HepG2 (cell line): Measurements from ENCODE around the gene MEGF11.

ENCODE experiments used
- DPF2 ChIP-seq: sonication (generic); formaldehyde crosslinking; IDR thresholded peaks from 2 replicates; pipeline ENCODE4 v1.4.0; 2020; ENCODE audit warnings: mild to moderate bottlenecking, low read depth, missing genetic modification reagents, borderline replicate concordance
- HCFC1 ChIP-seq: fragments of 150-350 bp; IDR thresholded peaks from 2 replicates; pipeline ENCODE4 v1.6.1; 2014; ENCODE audit warnings: low read depth, low read length
- HOXA3 ChIP-seq: sonication (generic); formaldehyde crosslinking; IDR thresholded peaks from 2 replicates; pipeline ENCODE4 v1.5.0; 2020; ENCODE audit warnings: missing genetic modification reagents
- POLR2A ChIP-seq, 2 experiments: IDR thresholded peaks; 2 replicates each; pipeline ENCODE4 v1.6.1; 2011; ENCODE audit warnings: low read depth in 2 of 2, low read length in 2 of 2, mild to moderate bottlenecking in 1 of 2, moderate library complexity in 1 of 2; ENCODE audit not compliant: insufficient read depth in 1 of 2
- RAD21 ChIP-seq: fragments of 450-650 bp; formaldehyde crosslinking; IDR thresholded peaks from 2 replicates; pipeline ENCODE4 v1.5.0; 2020; ENCODE audit warnings: mild to moderate bottlenecking
- ZNF24 ChIP-seq: fragments of 450-650 bp; IDR thresholded peaks from 2 replicates; pipeline ENCODE4 v1.6.1; 2017; ENCODE audit warnings: antibody characterized with exemption, mild to moderate bottlenecking
- TF ChIP-seq, protein P1 (sequence below): sonication (generic); formaldehyde crosslinking; IDR thresholded peaks from 2 replicates; pipeline ENCODE4 v1.8.1; 2022; ENCODE audit warnings: mild to moderate bottlenecking, missing genetic modification reagents
- TF ChIP-seq, protein P2 (sequence below): IDR thresholded peaks from 2 replicates; pipeline ENCODE4 v1.6.1; 2016; ENCODE audit warnings: missing compliant biosample characterization, missing genetic modification reagents, borderline replicate concordance

DNA sequence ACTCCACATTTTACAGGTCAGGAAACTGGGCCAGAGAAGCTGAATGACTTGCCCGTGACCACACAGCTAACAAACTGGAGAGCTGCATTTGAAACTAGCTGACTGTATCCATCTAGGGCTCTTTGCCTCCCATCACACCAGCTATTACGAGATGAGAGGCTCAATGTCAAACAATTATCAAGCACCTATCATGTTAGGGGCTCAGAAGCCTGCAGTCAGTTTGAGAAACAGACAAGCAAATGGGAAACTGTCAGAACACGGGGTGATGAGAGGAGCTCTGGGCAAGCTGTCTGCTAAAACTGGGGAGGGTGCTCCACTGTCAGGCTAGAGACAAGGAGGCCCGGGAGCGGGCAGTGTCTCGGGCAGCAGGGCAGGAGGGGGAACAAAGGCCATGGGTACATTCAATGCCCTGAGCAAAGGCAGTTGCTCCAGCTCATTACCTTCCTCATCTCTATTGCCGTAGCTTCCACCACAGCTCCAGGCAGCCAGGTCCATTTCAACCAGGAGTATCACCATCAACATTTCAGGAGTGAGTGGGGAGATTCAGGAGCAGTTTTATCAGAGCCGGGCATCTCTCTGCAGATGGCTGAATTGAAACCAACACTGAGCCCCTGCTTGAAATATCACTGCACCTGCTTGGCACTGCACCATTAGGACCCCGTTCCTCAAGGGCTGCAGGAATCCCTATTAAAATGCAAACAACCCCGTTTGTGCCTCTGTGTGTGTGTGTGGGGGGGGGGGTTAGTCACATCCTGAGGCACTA is 261.6 kb downstream of the MEGF11 start:
- TF ChIP-seq, protein P1, sequence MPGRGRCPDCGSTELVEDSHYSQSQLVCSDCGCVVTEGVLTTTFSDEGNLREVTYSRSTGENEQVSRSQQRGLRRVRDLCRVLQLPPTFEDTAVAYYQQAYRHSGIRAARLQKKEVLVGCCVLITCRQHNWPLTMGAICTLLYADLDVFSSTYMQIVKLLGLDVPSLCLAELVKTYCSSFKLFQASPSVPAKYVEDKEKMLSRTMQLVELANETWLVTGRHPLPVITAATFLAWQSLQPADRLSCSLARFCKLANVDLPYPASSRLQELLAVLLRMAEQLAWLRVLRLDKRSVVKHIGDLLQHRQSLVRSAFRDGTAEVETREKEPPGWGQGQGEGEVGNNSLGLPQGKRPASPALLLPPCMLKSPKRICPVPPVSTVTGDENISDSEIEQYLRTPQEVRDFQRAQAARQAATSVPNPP (CRISPR knock-in tag): no peak
- TF ChIP-seq, protein P2, sequence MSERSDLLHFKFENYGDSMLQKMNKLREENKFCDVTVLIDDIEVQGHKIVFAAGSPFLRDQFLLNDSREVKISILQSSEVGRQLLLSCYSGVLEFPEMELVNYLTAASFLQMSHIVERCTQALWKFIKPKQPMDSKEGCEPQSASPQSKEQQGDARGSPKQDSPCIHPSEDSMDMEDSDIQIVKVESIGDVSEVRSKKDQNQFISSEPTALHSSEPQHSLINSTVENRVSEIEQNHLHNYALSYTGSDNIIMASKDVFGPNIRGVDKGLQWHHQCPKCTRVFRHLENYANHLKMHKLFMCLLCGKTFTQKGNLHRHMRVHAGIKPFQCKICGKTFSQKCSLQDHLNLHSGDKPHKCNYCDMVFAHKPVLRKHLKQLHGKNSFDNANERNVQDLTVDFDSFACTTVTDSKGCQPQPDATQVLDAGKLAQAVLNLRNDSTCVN (CRISPR knock-in tag): no peak
- TF ChIP-seq ZNF24 (no peak), HCFC1 (no peak), DPF2 (no peak), RAD21 (no peak), HOXA3 (CRISPR knock-in tag) (no peak), POLR2A (IDR thresholded peaks at IDR 0.05; ENCODE audit: insufficient read depth in 1 of 2, low read depth in 2 of 2, low read length in 2 of 2) (no peak)
